HG02623 (cell line): ENCODE results near the gene LRBA.

Experiments used
- ATAC-seq: cut with Tn5 transposase; IDR thresholded peaks from one replicate; pipeline ENCODE4 v1.9.1; 2021; ENCODE audit warnings: moderate library complexity; ENCODE audit not compliant: unreplicated experiment

The LRBA gene

DNA sequence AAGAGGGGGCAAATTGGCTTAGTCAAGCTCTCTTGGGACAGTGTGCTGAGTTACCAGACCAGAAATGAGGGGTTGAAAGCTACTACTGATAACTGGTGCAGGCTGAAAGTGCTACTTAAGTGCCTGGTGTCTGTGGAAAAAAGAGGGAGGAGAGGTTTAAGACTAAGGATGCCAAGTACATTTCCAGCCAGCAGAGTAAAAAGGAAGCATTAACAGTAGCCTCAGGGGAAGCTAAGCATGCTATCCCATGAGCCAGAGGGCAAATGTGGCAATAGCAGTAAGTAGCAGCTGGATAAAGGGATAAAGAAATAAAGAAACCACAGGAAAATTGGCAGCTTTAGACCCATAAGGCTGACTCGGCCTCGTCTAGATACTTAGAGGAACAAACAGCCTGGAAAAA lies 629.5 kb downstream of the LRBA start:
- ATAC-seq, result no peak

- ATAC-seq, result no peak
These were observed 630.8 kb downstream of the LRBA start for GRCh38 chr4:150384249-150384648.

GRCh38 chr4:150382028-150382427 lies 633.1 kb downstream of the LRBA start:
- ATAC-seq, result no peak

DNA sequence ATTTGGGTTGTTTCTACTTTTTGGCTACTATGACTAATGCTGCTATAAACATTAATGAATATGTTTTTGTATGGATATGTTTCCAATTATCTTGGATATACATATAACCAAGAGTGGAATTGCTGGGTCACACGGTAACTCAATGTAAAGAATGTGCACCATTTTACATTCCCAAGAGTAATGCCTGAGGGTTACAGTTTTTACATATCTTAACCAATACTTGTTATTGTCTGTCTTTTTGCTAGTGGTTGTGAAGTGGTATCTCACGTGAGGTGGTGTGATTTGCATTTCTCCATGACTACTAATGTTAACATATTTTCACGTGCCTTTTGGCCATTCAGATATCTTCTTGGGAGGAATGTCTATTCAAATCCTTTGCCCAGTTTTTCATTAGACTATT lies 633.5 kb downstream of the LRBA start:
- no peak for ATAC-seq

DNA sequence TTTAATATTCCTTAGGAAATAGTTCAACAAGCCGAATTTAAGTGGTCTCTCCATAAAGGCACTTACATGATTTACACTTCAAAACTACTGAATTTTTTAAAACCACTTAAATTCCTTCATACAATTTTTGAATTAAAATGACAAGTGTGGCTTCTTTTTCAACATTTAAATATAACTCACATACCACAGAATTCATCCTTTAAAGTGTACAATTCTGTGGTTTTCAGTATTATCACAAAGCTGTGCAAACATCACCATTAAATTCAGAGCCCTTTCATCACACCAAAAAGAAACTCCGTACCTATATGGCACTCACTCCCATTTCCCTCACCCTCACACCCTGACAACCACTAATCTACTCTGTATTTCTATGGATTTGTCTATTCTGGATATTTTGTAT lies 634.0 kb downstream of the LRBA start:
- ATAC-seq, result no peak

DNA sequence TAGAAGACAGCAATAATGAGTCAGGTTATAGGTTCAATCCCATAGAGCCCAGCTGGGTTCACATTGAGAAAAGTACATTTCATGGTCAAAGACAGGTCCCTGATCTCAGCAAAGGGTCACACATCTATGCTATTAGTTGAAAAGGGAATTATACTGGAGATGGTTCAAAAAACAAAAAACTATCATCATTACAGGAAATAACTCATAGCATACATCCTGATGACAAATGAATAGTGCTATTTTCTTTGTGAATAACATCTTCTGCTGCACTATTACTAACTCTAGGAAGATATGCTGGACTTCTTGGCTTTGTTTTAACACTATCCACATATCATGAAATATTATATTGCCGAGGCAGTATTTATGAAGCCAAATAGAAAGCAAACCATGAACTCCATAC lies 635.6 kb downstream of the LRBA start:
- ATAC-seq, result no peak

DNA sequence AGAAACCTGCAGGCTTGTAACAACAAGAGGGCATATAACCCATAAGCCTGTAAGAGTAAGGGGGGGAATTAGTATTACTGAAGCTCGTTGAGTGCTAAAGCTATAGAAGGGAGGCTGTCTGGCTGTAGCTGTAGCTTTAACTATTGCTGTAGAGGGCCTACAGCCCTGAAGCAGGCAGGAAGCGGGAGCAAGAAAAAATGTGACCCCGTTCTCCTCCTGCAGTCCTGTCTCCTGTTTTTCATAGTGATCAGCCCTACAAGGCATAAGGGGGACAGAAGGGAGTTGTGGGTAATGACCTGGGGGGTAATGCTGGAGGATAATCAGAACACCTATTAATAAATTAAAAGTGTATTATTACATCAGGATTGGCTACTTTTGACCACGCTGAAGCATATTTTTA lies 640.1 kb downstream of the LRBA start:
- no peak for ATAC-seq

GRCh38 chr4:150371869-150372268 lies 643.2 kb downstream of the LRBA start:
- ATAC-seq, result no peak

DNA sequence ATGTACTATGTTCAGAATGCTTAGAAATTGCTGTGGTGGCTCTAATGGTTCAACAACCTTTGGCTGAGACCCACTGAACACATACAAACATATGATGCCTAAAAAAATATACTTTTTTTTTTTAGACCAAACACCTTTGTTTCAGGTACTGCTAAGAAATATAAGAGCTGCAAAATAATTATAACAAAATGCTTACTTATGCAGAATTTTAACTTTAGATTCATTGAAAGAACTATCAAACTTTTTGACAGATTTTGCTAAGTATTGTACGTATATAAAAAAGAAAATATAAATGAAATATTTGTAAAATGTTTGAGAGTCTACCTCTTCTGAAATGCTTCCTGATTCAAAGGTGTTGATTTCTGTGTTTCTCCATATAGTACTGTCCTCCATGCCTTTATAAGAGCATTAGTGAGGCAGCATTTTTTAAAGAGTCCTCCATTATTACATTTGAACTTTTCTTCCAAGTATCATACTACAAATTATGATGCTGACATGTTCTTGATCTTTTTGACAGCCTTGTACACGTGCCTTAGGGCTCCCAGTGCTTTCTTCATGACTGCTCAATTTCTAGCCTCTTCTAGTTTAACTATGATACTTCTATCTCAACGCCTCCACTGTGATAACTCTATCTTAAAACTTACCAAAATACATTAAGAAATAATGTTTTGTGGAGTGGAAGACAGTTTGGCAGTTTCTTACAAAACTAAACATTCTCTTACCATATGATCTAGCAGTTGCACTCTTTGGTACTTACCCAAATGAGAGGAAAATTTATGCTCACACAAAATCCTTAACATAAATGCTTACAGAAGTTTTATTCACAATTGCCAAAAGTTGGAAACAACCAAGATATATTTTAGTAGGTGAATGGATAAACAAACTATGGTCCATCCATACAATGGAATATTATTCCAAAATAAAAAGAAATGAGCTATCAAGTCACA lies 645.4 kb downstream of the LRBA start:
- ATAC-seq, result no peak

- ATAC-seq, result no peak
These were observed 646.4 kb downstream of the LRBA start for GRCh38 chr4:150368667-150369066.

DNA sequence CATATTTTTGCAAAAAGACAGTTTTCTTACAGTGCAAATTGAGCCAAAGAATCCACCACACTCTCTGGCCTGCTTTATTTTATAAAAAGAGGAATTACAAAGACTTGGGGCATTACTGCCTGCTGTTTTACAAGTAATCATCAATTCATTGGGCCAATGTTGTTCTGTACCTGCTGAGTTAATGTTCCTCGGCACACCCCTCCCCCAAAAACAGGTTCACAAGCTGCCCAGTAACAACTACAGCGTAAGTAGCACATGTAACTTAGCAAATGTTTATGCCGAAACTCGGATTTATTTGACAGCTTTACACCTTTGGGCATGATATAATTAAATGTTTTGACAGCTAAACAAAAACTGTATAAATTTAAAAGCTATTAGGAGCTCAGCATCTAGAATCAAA lies 647.8 kb downstream of the LRBA start:
- ATAC-seq, result no peak

- peak; percentile 52 for ATAC-seq
These were observed 648.5 kb downstream of the LRBA start for GRCh38 chr4:150366487-150366999.

DNA sequence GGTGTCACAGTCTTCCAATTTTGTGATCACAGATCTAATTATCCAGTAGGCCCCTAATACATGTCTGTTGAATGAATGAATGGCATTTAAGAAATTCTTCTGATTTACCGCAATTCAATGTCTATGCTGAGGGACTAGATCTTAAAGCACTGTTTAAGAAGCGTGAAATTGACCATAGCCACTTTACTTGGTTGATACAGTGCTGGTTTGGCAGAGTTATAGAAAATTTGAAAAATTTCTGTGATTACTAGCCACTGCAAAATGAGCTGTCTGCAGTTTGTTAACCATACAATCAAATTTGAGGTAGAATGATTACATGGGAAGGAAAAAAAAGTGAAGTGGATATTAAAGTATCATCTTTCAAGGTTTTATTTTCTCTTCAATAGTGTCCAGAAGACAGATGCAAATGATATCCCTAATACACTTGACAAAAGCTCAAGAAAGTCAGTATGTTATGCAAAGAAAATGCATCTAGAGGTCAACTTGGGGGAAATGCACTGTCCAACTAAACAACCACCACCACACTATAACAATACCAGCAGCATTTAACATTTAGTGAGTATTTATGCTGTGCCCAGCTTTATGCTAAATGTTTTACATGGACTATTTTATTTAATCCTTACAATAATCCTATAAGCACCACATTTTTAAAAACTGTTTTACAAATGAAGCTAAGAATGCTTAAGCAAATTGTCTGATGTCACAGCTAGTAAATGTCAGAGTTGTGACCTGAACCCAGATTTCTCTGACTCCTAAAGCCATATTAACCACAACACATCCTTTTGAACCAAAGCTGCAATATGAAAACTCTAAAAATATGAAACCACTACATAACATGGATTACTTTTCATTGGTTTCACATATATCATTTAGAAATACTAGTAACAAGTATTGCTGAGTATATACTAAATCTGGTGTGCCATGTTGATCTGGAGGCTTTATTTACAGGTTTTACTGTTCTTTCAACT lies 651.1 kb downstream of the LRBA start:
- no peak for ATAC-seq

- no peak for ATAC-seq
These were observed 656.4 kb downstream of the LRBA start for GRCh38 chr4:150358691-150359090.

DNA sequence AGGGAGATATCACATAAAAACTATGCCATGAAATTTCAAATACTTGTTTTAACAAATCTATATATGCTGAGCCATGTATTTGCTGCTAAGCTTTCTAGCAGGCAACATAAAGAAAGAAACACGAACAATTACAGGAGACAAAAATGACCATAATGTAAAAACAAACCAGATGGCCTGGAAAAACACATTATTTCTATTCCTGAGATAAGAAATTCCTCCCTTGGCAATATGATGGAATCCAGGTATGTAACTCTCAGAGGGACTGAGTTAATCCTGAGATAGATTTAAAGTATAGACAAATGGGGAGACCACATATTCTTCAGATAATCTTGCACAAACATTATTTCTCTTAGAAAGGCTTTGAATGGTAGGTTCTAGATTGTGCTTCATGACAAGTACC lies 657.3 kb downstream of the LRBA start:
- ATAC-seq, result no peak

GRCh38 chr4:150355858-150356455 lies 659.1 kb downstream of the LRBA start:
- no peak for ATAC-seq

GRCh38 chr4:150355418-150355817 lies 659.7 kb downstream of the LRBA start:
- no peak for ATAC-seq

GRCh38 chr4:150354214-150354796 lies 660.8 kb downstream of the LRBA start:
- no peak for ATAC-seq

- no peak for ATAC-seq
These were observed 667.0 kb downstream of the LRBA start for GRCh38 chr4:150348079-150348478.

DNA sequence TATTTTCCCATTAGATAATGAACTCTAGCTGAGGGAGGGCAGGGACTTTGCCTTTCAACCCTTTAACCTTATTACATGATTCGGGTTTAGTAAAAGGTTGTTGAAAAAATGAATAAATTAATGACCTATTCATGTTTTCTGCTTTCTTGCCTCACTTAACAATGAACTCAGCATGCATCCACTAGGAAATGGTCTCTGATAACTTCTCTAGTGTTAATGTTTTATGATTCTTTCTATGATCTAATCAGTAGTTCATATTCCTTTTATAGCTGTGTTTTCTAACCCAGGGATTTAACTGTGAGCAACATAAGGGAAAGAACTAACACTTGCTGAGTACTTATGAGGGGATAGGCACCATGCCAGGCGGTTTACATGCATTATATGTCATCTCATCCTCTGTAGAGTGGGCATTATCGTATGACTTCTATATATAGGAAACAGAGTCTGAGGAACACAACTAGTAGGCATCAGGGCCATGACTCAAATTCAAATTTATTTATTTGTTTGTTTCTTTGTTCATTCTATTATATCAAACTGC lies 669.8 kb downstream of the LRBA start:
- no peak for ATAC-seq
